Pancreas (tissue), 10 donors: ENCODE results near the gene MTPN. TPM values are rescaled to one million over a fixed set of nuclear protein-coding genes. Genes with fewer than 3 reads are reported as not detected.
A peak's percentile ranks its signal among the peaks of the same experiment; 100 is the strongest.

Experiments
- ATAC-seq, 4 donors: fragments of 200-7000 bp; cut with Tn5 transposase; one replicate each; pipeline versions ENCODE4 v1.8.0 to v1.9.1; 2020; ENCODE audit warnings: mild to moderate bottlenecking in 4 of 4, moderate library complexity in 4 of 4
- DNase-seq, 6 donors: peaks; one replicate each; pipeline ENCODE4 v3.0.0-alpha.2; 2020
- FAIRE-seq: peaks from 2 replicates; lab custom pipeline; 2012; peaks lifted over from hg19 to GRCh38; lab: Jason Lieb, UNC
- H3K27ac ChIP-seq, 4 donors: fragments of 200-600 bp; sonication (generic); 1 replicate in 3 of 4; 2 replicates in 1 of 4; pipeline versions ENCODE4 v1.5.0 to v1.8.0; 2020
- H3K27me3 ChIP-seq, 4 donors: fragments of 200-600 bp; one replicate each; pipeline ENCODE4 v1.8.0; 2021
- H3K36me3 ChIP-seq, 3 donors: fragments of 200-600 bp; sonication (generic) in 1 of 3; one replicate each; pipeline versions ENCODE4 v1.5.0 to v1.8.0; 2020 to 2021
- H3K4me1 ChIP-seq, 3 donors: fragments of 200-600 bp; one replicate each; pipeline ENCODE4 v1.8.0; 2021
- H3K4me3 ChIP-seq, 4 donors: fragments of 200-600 bp; sonication (generic) in 2 of 4; one replicate each; pipeline versions ENCODE4 v1.5.0 to v1.8.0; 2020 to 2021
- H3K9me3 ChIP-seq, 4 donors: fragments of 200-600 bp; one replicate each; pipeline ENCODE4 v1.8.0; 2021
- WGBS, 2 donors: extraction: QIAGEN DNeasy Blood & Tissue Kit; methylation state at CpG; one replicate each; pipeline ENCODE4 v1.1.7; 2013; 5-methylcytosine and 5-hydroxymethylcytosine counted together
- intact Hi-C, 3 donors: fragments of 100-400 bp; cut with DNase I; formaldehyde crosslinking; loops; one replicate each; pipeline versions ENCODE4 v1.11.1 to v1.14.2; 2022
- polyA plus RNA-seq, 2 donors: library from polyadenylated mRNA; stranded (reverse); fragments of 200-250 nt; gene quantifications; one replicate each; pipeline ENCODE4 v1.2.3, GENCODE V29; 2013
- total RNA-seq, 6 donors: library from RNA; stranded (reverse); fragmentation: NEBNext Ultra II Directional in 4 of 6; extraction: Animal tissue kit (Norgen Biotek cat#: 25700) in 4 of 6; gene quantifications; one replicate each; pipeline versions ENCODE4 v1.2.1 to v1.2.4, GENCODE V29; 2021 to 2023
- TF ChIP-seq, protein P1 (sequence below), 4 donors: fragments of 200-600 bp; sonication (generic) in 3 of 4; IDR thresholded peaks; one replicate each; pipeline versions ENCODE4 v1.5.0 to v1.8.0; 2021; ENCODE audit warnings: antibody characterized with exemption in 4 of 4
- donor health status: healthy with polysubstance abuse.
- donor health status: DM: no; HTN: no; CAD: no; lungs with moderate emphysema.
- donor health status: DM: no; HTN: no; CAD: no.
- donor health status: control.
- donor health status: control.
- donor health status: Bipolar disorder and iron deficiency.
- donor health status: DM: yes; HTN: yes; CAD: no.
- donor health status: DM: no; HTN: no; CAD: no.
- donor health status: DM: no; HTN: no; CAD: no.
- donor health status: DM: yes; HTN: yes; CAD: no.

MTPN gene
- total and polyA plus RNA-seq, 8 donors = 10.8 to 45.1 (median 21.6) TPM

DNA sequence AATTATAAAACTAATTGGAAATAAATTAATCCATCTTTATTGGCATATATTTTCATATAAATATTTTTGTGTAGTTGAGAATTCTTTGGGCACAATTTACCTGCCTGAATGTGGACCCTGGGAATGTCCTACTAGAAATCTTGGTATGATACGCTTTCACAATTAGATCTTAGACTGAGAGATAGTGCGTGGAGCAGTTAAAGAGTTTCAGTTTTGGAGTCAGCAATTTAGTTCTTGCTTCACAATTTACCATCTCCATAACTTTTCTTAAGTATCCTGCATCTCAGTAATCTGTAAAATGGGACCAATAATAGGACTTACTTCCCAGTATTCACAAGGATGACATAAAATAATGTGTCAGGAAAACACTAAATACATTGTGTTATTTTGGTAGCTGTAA lies 2.0 kb downstream of the MTPN start:
- 92 to 94% methylated on average over 2 of the region's 2 CpGs for WGBS, 2 donors
- no peak for ATAC-seq
- Histone ChIP-seq H3K27ac (no peak overlapping the region), H3K27me3 (no peaks in the 10 kb centered on the region), H3K9me3 (no peaks in the 10 kb centered on the region), H3K36me3 (no peaks in the 10 kb centered on the region), H3K4me3 (peak overlapping the region in 2 of 4 donors; percentile 87 to 91), H3K4me1 (peaks cover 0 to 20% (median 15%) of the 10 kb centered on the region in 3 donors)
- TF ChIP-seq, protein P1, sequence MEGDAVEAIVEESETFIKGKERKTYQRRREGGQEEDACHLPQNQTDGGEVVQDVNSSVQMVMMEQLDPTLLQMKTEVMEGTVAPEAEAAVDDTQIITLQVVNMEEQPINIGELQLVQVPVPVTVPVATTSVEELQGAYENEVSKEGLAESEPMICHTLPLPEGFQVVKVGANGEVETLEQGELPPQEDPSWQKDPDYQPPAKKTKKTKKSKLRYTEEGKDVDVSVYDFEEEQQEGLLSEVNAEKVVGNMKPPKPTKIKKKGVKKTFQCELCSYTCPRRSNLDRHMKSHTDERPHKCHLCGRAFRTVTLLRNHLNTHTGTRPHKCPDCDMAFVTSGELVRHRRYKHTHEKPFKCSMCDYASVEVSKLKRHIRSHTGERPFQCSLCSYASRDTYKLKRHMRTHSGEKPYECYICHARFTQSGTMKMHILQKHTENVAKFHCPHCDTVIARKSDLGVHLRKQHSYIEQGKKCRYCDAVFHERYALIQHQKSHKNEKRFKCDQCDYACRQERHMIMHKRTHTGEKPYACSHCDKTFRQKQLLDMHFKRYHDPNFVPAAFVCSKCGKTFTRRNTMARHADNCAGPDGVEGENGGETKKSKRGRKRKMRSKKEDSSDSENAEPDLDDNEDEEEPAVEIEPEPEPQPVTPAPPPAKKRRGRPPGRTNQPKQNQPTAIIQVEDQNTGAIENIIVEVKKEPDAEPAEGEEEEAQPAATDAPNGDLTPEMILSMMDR (IDR thresholded peaks at IDR 0.05) = no peak
- intact Hi-C loops = no loop called here
- FAIRE-seq = no peak
- DNase-seq = no peak

DNA sequence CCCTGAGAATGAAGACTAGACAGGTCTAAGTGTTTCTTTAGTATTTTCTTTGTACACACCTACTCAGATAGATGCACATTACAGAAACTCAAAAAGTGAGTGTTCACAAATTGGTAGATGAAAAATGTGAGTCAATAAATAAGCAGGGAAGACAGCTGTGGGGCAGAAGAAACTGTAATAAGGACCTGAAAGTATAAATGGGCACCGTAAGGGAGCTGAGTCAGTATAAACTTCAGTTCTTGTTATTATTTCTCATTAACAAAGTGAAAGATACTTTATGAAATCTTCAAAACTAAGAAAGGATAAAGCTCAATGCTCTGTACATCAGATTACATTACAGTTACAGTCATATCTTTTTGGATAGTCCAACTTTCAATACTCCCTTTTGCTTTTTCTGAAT lies 2.5 kb downstream of the MTPN start:
- H3K36me3 ChIP-seq = no peaks in the 10 kb centered on the region
- intact Hi-C loops = no loop called here

DNA sequence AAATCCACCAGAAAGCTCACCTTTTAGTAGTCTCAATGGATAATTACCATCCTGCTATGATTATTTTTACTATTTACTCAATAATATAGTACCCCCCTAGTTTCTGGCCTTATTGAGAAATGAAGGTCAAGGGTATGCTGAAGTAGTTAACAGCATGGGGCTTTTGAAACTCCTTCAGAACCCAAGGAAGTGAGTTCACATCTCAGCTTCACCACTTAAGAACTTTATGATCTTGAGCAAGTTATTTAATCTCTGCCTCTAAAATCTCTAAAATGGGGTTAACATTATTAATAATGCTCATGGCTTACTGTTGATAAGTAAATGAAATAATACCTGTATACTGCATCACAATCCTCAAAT lies 5.8 kb downstream of the MTPN start:
- Histone ChIP-seq H3K4me1 (peaks cover 0 to 17% (median 15%) of the 10 kb centered on the region in 3 donors), H3K27ac (no peak overlapping the region), H3K9me3 (no peaks in the 10 kb centered on the region), H3K4me3 (no peak overlapping the region), H3K36me3 (peaks cover 0 to 2% (median 0%) of the 10 kb centered on the region in 3 donors), H3K27me3 (no peaks in the 10 kb centered on the region)
- no peak for ATAC-seq
- intact Hi-C loops = no loop called here
- TF ChIP-seq, protein P1 (IDR thresholded peaks at IDR 0.05) = no peak
- no peak for FAIRE-seq
- DNase-seq = no peak

More for the DNA sequence above, 2.5 kb downstream of the MTPN start:
- 90 to 92% methylated on average over 1 of the region's 1 CpG for WGBS, 2 donors
- Histone ChIP-seq H3K9me3 (no peaks in the 10 kb centered on the region), H3K4me3 (no peak overlapping the region), H3K27ac (no peak overlapping the region), H3K4me1 (peaks cover 0 to 20% (median 15%) of the 10 kb centered on the region in 3 donors), H3K27me3 (no peaks in the 10 kb centered on the region)
- TF ChIP-seq, protein P1 (IDR thresholded peaks at IDR 0.05) = no peak
- ATAC-seq = no peak
- no peak for FAIRE-seq
- DNase-seq = no peak

DNA sequence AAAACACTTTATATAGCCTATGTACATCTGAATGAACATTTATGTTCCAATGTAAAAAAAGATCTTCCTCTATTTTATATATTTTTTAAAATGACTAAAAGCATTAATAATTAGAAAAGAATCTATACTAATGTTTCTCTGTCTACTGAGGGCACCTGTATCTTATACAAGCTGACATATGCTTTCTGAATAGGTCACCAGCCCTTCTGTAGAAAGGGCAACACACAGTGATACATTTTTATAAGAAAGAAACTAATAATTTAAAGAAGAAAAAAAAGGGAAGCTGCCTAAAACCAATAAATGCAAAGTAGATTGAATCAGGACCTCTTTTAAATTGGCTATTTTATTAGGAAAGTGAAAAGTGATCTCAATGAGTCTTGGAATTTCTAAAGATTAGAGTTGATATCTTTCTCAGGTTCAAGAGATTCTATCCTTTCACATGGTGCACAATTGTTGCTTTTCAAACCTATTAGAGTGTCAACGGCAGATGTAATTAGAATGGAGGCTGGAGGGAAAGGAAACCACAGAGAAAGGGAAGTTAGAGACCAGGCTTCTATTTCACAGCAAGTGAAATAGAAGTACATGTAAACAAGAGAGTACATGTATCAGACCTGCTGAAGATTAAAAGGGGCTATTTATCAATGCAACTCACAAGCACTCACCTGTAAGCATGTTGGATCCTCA lies 6.3 kb downstream of the MTPN start:
- H3K27ac ChIP-seq = no peak overlapping the region

More for the DNA sequence above, 6.3 kb downstream of the MTPN start:
- TF ChIP-seq, protein P1 (IDR thresholded peaks at IDR 0.05) = no peak
- Histone ChIP-seq H3K27me3 (no peaks in the 10 kb centered on the region), H3K9me3 (no peaks in the 10 kb centered on the region), H3K36me3 (peaks cover 0 to 2% (median 0%) of the 10 kb centered on the region in 3 donors), H3K4me3 (no peak overlapping the region), H3K4me1 (peaks cover 0 to 12% (median 11%) of the 10 kb centered on the region in 3 donors)
- DNase-seq (no peak), ATAC-seq (no peak), FAIRE-seq (peak; percentile 66)
- WGBS, 2 donors = 84 to 89% methylated on average over 1 of the region's 1 CpG
- intact Hi-C loops = no loop called here
